Mononuclear cell (primary cell): ENCODE measurements around the gene POMT1. TPM values are rescaled to one million over a fixed set of nuclear protein-coding genes. Genes with fewer than 3 reads are reported as not detected.
"Not testable (repeated sequence)": the region's sequence is repeated elsewhere in the genome, so short reads cannot be mapped to it uniquely, and the experiment has no call there.

ENCODE experiments used
- H3K27me3 ChIP-seq: 2 replicates; pipeline ENCODE4 v1.6.0; 2011; ENCODE audit warnings: low read length, control low read depth; ENCODE audit not compliant: insufficient read depth
- H3K4me1 ChIP-seq: 2 replicates; pipeline ENCODE4 v1.5.1; 2011; ENCODE audit warnings: mild to moderate bottlenecking, low read length, control low read depth; ENCODE audit not compliant: insufficient read depth
- H3K4me3 ChIP-seq: 2 replicates; pipeline ENCODE4 v1.5.1; 2011; ENCODE audit warnings: mild to moderate bottlenecking, low read length, moderate library complexity
- H3K9me3 ChIP-seq: 2 replicates; pipeline ENCODE4 v1.5.1; 2011; ENCODE audit warnings: low read depth, mild to moderate bottlenecking, control low read depth, low read length
- total RNA-seq: library from RNA; depleted of rRNA; stranded (reverse); fragments of >200 nt; gene quantifications from one replicate; pipeline ENCODE4 v1.2.3, GENCODE V29; 2012

Gene POMT1
- total RNA-seq, 1 donor: 18.9 TPM

GRCh38 chr9:131543141-131543540, 40.4 kb downstream of the POMT1 start:
- Histone ChIP-seq H3K4me1 (peaks cover 14% of the 10 kb centered on the region), H3K4me3 (no peak overlapping the region), H3K27me3 (peaks cover 30% of the 10 kb centered on the region), H3K9me3 (peaks cover 12% of the 10 kb centered on the region)

GRCh38 chr9:131545003-131545785, 42.5 kb downstream of the POMT1 start, which contains the start of gene PRRT1B:
TSS of gene PRRT1B (plus strand) at chr9:131545523. CDS start at chr9:131545616, 93 bp downstream.
- peaks cover 12% of the 10 kb centered on the region for H3K9me3 ChIP-seq
- H3K4me3 ChIP-seq: no peak within 1 kb of the TSS
- peaks cover 30% of the 10 kb centered on the region for H3K27me3 ChIP-seq
- peaks cover 5% of the 10 kb centered on the region for H3K4me1 ChIP-seq

- H3K4me3 ChIP-seq: no peak overlapping the region
- peaks cover 3% of the 10 kb centered on the region for H3K4me1 ChIP-seq
- H3K9me3 ChIP-seq: peaks cover 12% of the 10 kb centered on the region
- peaks cover 30% of the 10 kb centered on the region for H3K27me3 ChIP-seq
Measured at GRCh38 chr9:131545786-131546335, 43.1 kb downstream of the POMT1 start.

GRCh38 chr9:131546336-131547084, 43.8 kb downstream of the POMT1 start:
- Histone ChIP-seq H3K4me3 (no peak overlapping the region), H3K4me1 (peaks cover 3% of the 10 kb centered on the region), H3K27me3 (peaks cover 30% of the 10 kb centered on the region), H3K9me3 (peaks cover 12% of the 10 kb centered on the region)

DNA sequence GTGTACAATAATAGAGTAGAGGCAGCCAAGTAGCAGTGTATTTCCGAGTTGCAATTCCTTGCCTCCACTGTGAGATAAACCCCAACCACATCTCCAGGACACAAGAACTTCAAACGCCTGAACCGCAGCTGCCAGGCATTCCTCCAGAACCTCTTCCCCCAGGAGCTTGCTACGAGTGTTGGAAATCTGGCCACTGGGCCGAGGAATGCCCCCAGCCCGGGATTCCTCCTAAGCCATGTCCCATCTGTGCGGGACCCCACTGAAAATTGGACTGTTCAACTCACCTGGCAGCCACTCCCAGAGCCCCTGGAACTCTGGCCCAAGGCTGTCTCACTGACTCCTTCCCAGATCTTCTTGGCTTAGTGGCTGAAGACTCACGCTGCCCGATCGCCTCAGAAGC, 46.5 kb downstream of the POMT1 start:
- not testable (repeated sequence) for H3K9me3 ChIP-seq, H3K4me1 ChIP-seq, H3K4me3 ChIP-seq
- peaks cover 35% of the 10 kb centered on the region for H3K27me3 ChIP-seq

DNA sequence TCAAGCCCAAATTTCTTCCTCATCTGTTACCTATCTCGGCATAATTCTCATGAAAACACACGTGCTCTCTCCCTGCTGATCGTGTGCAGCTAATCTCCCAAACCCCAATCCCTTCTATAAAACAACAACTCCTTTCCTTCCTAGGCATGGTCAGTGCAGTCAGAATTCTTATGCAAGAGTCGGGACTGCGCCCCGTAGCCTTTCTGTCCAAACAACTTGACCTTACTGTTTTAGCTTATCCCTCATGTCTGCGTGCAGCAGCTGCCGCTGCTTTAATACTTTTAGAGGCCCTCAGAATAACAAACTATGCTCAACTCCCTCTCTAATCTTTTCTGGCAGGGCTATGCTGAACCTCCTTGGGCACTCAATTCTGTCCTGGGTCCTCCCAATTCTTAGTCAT, 47.7 kb downstream of the POMT1 start:
- H3K9me3 ChIP-seq, H3K4me3 ChIP-seq, H3K4me1 ChIP-seq: not testable (repeated sequence)
- H3K27me3 ChIP-seq: peaks cover 29% of the 10 kb centered on the region

GRCh38 chr9:131552030-131552429, 49.3 kb downstream of the POMT1 start:
- Histone ChIP-seq H3K27me3 (peaks cover 18% of the 10 kb centered on the region), H3K9me3 (no peaks in the 10 kb centered on the region), H3K4me1 (no peaks in the 10 kb centered on the region), H3K4me3 (no peak overlapping the region)

- Histone ChIP-seq H3K9me3 (no peaks in the 10 kb centered on the region), H3K27me3 (peaks cover 16% of the 10 kb centered on the region), H3K4me1 (no peaks in the 10 kb centered on the region), H3K4me3 (no peak overlapping the region)
Measured at GRCh38 chr9:131554087-131554842, 51.5 kb downstream of the POMT1 start.

- Histone ChIP-seq H3K27me3 (peaks cover 16% of the 10 kb centered on the region), H3K9me3 (no peaks in the 10 kb centered on the region), H3K4me1 (no peaks in the 10 kb centered on the region), H3K4me3 (no peak overlapping the region)
Measured at GRCh38 chr9:131554843-131555351, 52.2 kb downstream of the POMT1 start.

DNA sequence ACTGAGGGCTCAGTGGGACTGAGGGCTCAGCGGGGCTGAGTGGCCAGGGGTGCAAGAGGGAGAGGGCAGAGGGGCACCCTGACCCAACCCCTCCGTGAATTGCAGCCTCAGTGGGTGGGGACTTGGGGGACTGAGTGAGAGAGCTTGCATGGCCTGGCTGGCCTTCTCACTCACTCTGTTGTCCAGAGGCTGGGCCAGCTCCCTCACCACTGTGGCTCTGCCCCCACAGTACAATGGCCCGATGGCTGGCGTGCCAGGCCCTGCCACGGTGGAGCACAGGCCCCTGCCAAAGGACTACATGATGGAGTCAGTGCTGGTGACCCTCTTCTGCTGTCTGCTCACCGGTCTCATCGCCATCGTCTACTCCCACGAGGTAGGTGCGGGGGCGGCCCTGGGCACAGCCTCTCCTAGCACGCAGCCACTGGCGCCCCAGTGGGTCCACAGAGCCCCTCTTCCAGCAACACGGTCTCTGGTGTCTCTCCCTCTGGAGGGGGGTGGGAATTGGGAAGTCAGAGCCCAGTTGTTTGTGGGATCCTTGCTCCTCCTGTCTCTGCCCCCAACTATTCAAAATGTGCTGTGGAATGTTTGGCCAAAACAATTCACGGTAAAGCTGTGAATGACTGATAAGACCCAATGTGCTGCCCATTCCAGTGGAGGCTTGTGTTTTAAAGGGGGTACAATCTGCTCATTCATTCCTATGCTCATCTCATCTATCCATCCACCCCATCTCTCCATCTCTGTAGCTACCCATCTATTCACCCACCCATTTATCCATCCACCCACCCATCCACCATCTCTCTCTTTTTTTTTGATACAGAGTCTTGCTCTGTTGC, 53.3 kb downstream of the POMT1 start:
- H3K4me1 ChIP-seq: no peaks in the 10 kb centered on the region
- peaks cover 16% of the 10 kb centered on the region for H3K27me3 ChIP-seq
- H3K4me3 ChIP-seq: no peak overlapping the region
- no peaks in the 10 kb centered on the region for H3K9me3 ChIP-seq

DNA sequence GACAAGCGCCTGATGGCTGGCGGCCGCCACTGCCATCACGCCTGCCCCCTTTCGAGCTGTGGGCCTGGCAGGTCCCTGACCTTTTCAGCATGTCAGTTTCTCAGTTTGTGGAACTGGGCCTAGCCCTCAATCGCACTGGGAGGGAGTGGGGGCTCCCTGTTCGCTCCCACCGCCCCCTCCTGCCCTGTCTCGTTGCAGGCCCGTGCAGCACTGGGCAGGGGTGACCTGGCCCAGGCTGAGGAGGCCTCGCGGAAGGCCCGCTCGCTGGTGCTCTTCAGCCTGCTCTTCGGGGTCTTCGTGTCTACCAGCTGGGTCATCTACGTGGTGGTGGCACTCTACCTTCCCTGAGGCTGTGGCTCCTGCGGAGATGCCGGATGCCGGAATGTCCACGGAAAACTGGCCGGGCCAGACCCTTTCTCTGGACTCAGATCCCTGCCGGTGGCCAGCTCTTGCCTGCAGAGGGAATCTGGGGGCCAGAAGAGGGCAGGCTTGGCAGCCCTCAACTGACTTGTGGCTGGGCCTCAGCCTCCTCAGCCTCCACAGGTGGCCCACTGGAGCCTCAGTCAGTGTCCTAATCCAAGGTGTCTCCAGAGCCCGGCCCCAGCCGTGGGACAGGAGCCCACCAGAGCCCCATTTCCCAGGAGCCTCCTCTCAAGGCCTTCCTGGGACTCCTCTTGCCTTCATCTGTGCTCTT, 55.3 kb downstream of the POMT1 start:
- H3K9me3 ChIP-seq: no peaks in the 10 kb centered on the region
- no peak overlapping the region for H3K4me3 ChIP-seq
- H3K27me3 ChIP-seq: peaks cover 15% of the 10 kb centered on the region
- H3K4me1 ChIP-seq: no peaks in the 10 kb centered on the region

DNA sequence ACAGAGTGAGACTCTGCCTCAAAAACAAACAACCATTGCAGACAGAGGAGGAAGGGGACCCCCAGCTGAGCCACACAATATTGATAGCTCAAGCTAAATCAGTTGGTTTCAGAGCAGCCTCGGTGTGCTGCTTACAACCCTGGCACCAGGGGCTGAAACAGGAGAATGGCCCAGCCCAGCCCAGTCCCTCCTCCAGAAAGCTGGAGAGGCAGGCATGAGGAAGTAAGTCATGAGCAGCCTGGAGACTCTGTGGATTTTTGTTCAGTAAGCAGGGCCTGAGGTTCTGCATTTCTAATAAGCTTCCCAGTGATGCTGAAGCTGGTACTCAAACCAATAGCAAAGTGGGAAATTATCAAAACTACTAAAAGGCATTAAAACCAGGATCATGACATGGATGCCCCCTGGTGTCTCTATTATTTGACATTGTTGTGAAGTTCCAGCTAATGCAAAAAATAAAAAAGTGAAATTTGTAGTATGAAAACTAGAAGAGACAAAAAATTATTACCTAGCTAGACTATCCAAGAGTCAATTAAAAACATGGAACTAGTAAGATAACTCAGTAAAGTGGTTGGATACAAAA, 56.8 kb downstream of the POMT1 start:
- Histone ChIP-seq H3K9me3 (no peaks in the 10 kb centered on the region), H3K4me3 (no peak overlapping the region), H3K27me3 (peaks cover 6% of the 10 kb centered on the region), H3K4me1 (no peaks in the 10 kb centered on the region)
